Fibroblast of pulmonary artery (primary cell): ENCODE data around the gene CCSER1.

ENCODE experiments used
- DNase-seq: peaks from one replicate; pipeline ENCODE4 v3.0.0-alpha.2; 2010; ENCODE audit warnings: low read depth
- H3K4me3 ChIP-seq: replicated peaks from 2 replicates; pipeline ENCODE4 v1.5.1; 2011; ENCODE audit warnings: low read depth, mild to moderate bottlenecking, control low read depth, low read length, moderate library complexity
- TF ChIP-seq, protein P1 (sequence below): IDR thresholded peaks from 2 replicates; pipeline ENCODE4 v1.5.1; 2011; ENCODE audit warnings: mild to moderate bottlenecking, control low read depth, low read length, inconsistent platforms; ENCODE audit errors: missing control alignments

Gene CCSER1

DNA sequence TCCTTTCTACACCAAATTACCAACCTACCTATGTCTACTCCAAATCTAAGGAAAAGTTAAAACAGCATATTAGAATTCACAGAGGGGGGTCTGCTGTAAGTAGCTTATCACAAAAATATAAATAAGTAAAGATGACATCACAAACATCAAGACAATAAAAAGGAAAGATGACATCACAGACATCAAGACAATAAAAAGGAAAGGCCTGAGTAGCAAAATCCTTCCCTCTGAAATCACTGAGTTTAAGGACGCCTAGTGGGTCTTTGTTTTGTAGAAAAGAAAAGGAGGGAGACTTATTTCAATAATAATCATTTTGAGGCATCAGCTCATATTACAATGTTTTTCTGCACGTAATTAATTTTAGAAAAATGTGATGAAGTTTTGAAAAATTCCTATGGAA is 1469.5 kb downstream of the CCSER1 start:
- DNase-seq = no peak
- no peak overlapping the region for H3K4me3 ChIP-seq
- TF ChIP-seq, protein P1, sequence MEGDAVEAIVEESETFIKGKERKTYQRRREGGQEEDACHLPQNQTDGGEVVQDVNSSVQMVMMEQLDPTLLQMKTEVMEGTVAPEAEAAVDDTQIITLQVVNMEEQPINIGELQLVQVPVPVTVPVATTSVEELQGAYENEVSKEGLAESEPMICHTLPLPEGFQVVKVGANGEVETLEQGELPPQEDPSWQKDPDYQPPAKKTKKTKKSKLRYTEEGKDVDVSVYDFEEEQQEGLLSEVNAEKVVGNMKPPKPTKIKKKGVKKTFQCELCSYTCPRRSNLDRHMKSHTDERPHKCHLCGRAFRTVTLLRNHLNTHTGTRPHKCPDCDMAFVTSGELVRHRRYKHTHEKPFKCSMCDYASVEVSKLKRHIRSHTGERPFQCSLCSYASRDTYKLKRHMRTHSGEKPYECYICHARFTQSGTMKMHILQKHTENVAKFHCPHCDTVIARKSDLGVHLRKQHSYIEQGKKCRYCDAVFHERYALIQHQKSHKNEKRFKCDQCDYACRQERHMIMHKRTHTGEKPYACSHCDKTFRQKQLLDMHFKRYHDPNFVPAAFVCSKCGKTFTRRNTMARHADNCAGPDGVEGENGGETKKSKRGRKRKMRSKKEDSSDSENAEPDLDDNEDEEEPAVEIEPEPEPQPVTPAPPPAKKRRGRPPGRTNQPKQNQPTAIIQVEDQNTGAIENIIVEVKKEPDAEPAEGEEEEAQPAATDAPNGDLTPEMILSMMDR = no peak

DNA sequence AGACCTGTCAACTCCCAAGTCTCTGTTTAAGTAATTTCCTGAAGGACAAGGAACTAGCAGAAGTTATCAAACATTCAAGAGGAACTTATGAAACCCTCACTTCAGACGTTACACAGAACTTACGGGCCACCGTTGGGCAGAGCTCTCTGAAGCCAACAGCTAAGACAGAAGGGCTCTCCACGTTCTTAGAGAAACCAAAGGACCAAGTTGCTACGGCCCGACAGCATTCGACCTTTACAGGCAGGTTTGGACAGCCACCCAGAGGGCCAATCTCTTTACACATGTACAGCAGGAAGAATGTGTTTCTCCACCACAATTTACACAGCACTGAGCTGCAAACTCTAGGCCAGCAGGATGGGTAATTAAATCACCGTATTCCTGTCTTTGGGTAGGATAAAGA is 1471.5 kb downstream of the CCSER1 start:
- no peak for DNase-seq
- TF ChIP-seq, protein P1 = no peak

DNA sequence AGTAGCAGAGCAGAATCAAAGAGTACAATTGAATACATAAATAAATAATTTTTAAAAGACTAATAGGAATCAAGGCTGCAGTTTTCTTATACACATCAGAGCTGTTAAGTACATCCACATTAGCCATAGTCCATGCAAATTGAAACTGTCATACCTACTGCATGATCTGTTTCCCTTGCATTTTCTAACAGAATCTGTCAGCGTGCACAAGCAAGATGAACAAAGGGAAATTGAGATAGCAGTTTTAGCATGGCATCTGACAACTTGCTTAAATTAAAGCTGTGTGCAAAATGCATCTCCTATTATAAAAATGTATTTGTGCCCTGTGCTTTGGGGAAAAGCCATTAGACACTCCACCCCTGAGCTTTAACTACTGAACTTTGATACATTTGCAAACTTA is 1473.1 kb downstream of the CCSER1 start:
- DNase-seq = no peak
- TF ChIP-seq, protein P1 = no peak
- H3K4me3 ChIP-seq = no peak overlapping the region

More for the DNA sequence above, 1471.5 kb downstream of the CCSER1 start:
- no peak overlapping the region for H3K4me3 ChIP-seq

DNA sequence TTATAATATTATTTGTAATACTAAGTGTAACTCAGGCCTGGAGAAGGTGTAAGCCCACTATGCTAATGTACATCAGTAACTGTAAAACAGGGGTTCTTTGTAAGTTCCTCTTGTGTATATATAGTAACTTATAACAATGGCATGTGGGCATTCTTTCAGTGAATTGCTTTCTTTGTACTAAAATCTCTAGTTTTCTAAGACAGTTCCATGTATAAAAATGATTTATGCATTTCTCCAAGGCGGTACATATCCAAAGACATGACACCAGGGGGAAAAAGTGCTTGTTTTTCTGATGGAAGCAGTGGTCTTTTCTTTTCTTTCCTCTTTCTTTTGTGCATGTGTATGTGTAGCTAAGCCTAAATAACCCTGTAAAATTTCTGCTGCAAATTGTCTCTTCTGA is 1474.2 kb downstream of the CCSER1 start:
- TF ChIP-seq, protein P1 = no peak
- H3K4me3 ChIP-seq = no peak overlapping the region
- no peak for DNase-seq

DNA sequence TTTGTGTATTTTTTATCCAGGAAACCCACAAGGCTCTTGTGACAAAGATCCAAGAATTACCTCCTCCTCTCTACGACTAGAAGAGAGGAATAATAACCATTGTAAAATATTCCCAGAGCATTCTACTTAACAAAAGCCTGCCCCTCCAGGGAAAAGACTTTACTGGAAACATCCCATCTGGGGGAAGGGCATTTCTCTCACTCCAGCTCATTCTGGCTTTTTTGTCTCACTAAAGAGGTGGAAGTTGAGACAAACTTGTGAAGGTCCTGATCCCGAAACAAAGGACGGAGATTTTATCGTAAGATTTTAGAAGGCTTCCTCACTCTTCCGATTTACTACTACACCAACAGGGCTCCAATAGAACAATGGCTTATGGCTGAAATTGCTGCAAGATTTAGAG is 1484.6 kb downstream of the CCSER1 start:
- TF ChIP-seq, protein P1 = no peak
- H3K4me3 ChIP-seq = no peak overlapping the region
- DNase-seq = no peak

DNA sequence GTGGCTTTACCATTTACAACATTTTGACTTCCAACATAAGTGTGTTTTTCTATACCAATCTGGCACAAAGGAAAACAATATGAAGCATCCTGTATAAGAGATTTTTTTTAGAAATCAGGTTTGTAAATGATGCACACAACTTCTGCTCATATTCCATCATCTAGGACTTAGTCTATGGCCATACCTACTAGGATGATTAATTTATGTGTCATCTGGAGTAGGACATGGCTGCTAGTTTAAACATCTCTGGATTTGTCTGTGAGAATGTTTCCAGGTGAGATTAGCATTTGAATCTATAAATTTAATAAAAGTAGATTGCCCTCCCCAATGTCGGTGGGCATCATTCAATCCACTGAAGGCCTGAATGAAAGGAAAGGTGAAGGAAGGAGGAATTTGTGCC is 1493.8 kb downstream of the CCSER1 start:
- no peak for DNase-seq
- TF ChIP-seq, protein P1 = no peak

DNA sequence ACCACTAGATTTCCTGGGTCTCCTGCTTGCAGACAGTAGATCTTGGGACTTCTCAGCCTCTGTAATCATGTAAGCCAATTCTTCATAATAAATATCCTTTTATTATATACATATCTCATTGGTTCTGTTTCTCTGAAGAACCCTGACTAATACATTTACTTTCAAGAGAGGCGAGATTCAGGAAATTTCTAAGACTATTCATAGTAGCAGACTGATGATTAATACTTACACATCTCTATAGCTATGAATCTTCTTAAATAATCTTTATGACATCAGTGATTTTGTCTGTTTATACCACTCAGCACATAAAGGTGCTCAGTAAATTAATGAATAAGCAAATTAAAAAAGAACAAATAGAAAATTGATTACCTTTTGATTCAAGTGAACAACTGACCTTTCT is 1494.3 kb downstream of the CCSER1 start:
- TF ChIP-seq, protein P1 = no peak
- DNase-seq = no peak
- no peak overlapping the region for H3K4me3 ChIP-seq

More for the DNA sequence above, 1493.8 kb downstream of the CCSER1 start:
- H3K4me3 ChIP-seq = no peak overlapping the region
